Neural cell (in vitro differentiated cells): ENCODE measurements around the gene RAP1B. TPM values are rescaled to one million over a fixed set of nuclear protein-coding genes. Genes with fewer than 3 reads are reported as not detected.

Experiments used
- H2AFZ ChIP-seq: fragments of 200-600, 300-800 bp; sonication (generic), shearing (Covaris generic); 2 replicates; pipeline ENCODE4 v1.6.0; 2014; ENCODE audit warnings: low read depth, mild to moderate bottlenecking, antibody characterized with exemption, low read length, moderate library complexity
- H3F3A ChIP-seq: fragments of 200-600 bp; shearing (Covaris generic); 2 replicates; pipeline ENCODE4 v1.6.1; 2016; ENCODE audit warnings: mild to moderate bottlenecking, moderate library complexity, mixed read lengths, antibody characterized with exemption, low read length; ENCODE audit not compliant: insufficient read depth, poor library complexity, severe bottlenecking
- H3K27ac ChIP-seq: fragments of 200-600, 300-800 bp; sonication (generic), shearing (Covaris generic); 2 replicates; pipeline ENCODE4 v1.5.1; 2014; ENCODE audit warnings: mild to moderate bottlenecking, low read length, moderate library complexity
- H3K27me3 ChIP-seq: fragments of 300-800, 200-600 bp; sonication (generic), shearing (Covaris generic); 2 replicates; pipeline ENCODE4 v1.6.0; 2014; ENCODE audit warnings: mild to moderate bottlenecking, low read depth, low read length, moderate library complexity; ENCODE audit not compliant: insufficient read depth
- H3K36me3 ChIP-seq: fragments of 300-800, 200-600 bp; sonication (generic), shearing (Covaris generic); 2 replicates; pipeline ENCODE4 v1.5.1; 2014; ENCODE audit warnings: mild to moderate bottlenecking, antibody characterized with exemption, low read length, moderate library complexity; ENCODE audit not compliant: insufficient read depth
- H3K4me2 ChIP-seq: fragments of 300-800, 200-600 bp; sonication (generic), shearing (Covaris generic); 2 replicates; pipeline ENCODE4 v1.6.0; 2014; ENCODE audit warnings: mild to moderate bottlenecking, low read length
- H3K4me3 ChIP-seq: fragments of 300-800, 200-600 bp; sonication (generic), shearing (Covaris generic); 2 replicates; pipeline ENCODE4 v1.5.1; 2014; ENCODE audit warnings: mild to moderate bottlenecking, low read length, moderate library complexity
- H3K79me2 ChIP-seq: fragments of 200-600 bp; shearing (Covaris generic); replicated peaks from 2 replicates; pipeline ENCODE4 v1.6.0; 2014; ENCODE audit warnings: mild to moderate bottlenecking, low read length, moderate library complexity; ENCODE audit not compliant: insufficient read depth
- H3K9ac ChIP-seq: fragments of 300-800, 200-600 bp; sonication (generic), shearing (Covaris generic); 2 replicates; pipeline ENCODE4 v1.6.1; 2016; ENCODE audit warnings: mild to moderate bottlenecking, low read length, mixed read lengths
- H3K9me2 ChIP-seq: fragments of 200-600 bp; shearing (Covaris generic); 2 replicates; pipeline ENCODE4 v1.6.1; 2016; ENCODE audit warnings: mild to moderate bottlenecking, low read length, mixed read lengths; ENCODE audit not compliant: insufficient read depth
- H3K9me3 ChIP-seq: fragments of 200-600, 300-800 bp; sonication (generic), shearing (Covaris generic); 2 replicates; pipeline ENCODE4 v1.6.1; 2016; ENCODE audit warnings: mild to moderate bottlenecking, mixed run types, low read length, moderate library complexity, mixed read lengths
- H4K20me1 ChIP-seq: fragments of 200-600 bp; shearing (Covaris generic); 2 replicates; pipeline ENCODE4 v1.6.1; 2016; ENCODE audit warnings: mild to moderate bottlenecking, mixed run types; ENCODE audit not compliant: insufficient read depth
- EP300 ChIP-seq: fragments of 450-650 bp; conservative IDR thresholded peaks from 2 replicates; pipeline ENCODE4 v1.6.1; 2014; ENCODE audit warnings: antibody characterized with exemption, mild to moderate bottlenecking, moderate library complexity; ENCODE audit not compliant: poor library complexity, severe bottlenecking
- EZH2 ChIP-seq: fragments of 200-600, 300-800 bp; shearing (Covaris generic), sonication (generic); IDR thresholded peaks from 2 replicates; pipeline ENCODE4 v1.6.1; 2014; ENCODE audit warnings: antibody characterized with exemption, low read length, borderline replicate concordance, mild to moderate bottlenecking; ENCODE audit not compliant: insufficient read depth, poor library complexity, severe bottlenecking
- MXI1 ChIP-seq: fragments of 450-650 bp; conservative IDR thresholded peaks from 2 replicates; pipeline ENCODE4 v1.6.1; 2014; ENCODE audit warnings: antibody characterized with exemption, mild to moderate bottlenecking; ENCODE audit not compliant: poor library complexity, severe bottlenecking
- POLR2AphosphoS5 ChIP-seq: IDR thresholded peaks from 2 replicates; pipeline ENCODE4 v1.6.1; 2012
- RAD21 ChIP-seq: fragments of 450-650 bp; conservative IDR thresholded peaks from 2 replicates; pipeline ENCODE4 v1.6.1; 2014; ENCODE audit warnings: antibody characterized with exemption, mild to moderate bottlenecking, moderate library complexity
- SMC3 ChIP-seq: fragments of 450-650 bp; conservative IDR thresholded peaks from 2 replicates; pipeline ENCODE4 v1.6.1; 2014; ENCODE audit warnings: antibody characterized with exemption, mild to moderate bottlenecking, moderate library complexity; ENCODE audit not compliant: poor library complexity
- TAF1 ChIP-seq: IDR thresholded peaks from 2 replicates; pipeline ENCODE4 v1.6.1; 2012; ENCODE audit warnings: low read depth
- polyA plus RNA-seq: library from polyadenylated mRNA; depleted of rRNA; stranded (reverse); fragments of >200 nt; gene quantifications from 2 replicates; pipeline ENCODE4 v1.2.3, GENCODE V29; 2014
- TF ChIP-seq, protein P1 (sequence below): fragments of 450-650 bp; IDR thresholded peaks from 2 replicates; pipeline ENCODE4 v1.5.1; 2014; ENCODE audit warnings: antibody characterized with exemption, mild to moderate bottlenecking, moderate library complexity; ENCODE audit not compliant: poor library complexity, severe bottlenecking
- TF ChIP-seq, protein P2 (sequence below): IDR thresholded peaks from 2 replicates; pipeline ENCODE4 v1.6.1; 2012; ENCODE audit warnings: borderline replicate concordance

Gene RAP1B
- polyA plus RNA-seq, 1 donor from 2014 or later: 209 TPM

DNA sequence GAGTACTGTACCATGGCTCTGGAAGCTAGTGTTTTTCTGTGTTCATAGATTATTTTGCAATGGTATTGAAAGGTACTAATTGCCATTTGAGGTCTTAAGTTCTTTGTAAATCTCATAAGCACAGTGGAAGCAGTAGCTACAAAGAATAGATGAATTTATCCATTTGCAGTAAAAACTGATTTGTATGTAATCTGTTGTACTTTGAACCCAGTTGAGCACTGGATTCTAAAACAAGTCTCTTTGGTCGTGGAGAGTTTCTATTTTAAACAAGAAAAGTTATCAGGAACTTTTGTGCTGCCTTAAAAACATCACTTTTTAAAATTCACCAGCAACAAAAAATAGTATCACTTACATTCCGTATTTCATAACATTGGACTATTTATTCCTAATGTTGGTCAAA lies 4.1 kb downstream of the RAP1B start:
- H3K27me3 ChIP-seq: no peaks in the 10 kb centered on the region
- TF ChIP-seq SMC3: no peak
- no peak for TF ChIP-seq TAF1
- TF ChIP-seq MXI1: no peak
- no peak for TF ChIP-seq RAD21
- TF ChIP-seq EP300: no peak
- TF ChIP-seq, protein P1, sequence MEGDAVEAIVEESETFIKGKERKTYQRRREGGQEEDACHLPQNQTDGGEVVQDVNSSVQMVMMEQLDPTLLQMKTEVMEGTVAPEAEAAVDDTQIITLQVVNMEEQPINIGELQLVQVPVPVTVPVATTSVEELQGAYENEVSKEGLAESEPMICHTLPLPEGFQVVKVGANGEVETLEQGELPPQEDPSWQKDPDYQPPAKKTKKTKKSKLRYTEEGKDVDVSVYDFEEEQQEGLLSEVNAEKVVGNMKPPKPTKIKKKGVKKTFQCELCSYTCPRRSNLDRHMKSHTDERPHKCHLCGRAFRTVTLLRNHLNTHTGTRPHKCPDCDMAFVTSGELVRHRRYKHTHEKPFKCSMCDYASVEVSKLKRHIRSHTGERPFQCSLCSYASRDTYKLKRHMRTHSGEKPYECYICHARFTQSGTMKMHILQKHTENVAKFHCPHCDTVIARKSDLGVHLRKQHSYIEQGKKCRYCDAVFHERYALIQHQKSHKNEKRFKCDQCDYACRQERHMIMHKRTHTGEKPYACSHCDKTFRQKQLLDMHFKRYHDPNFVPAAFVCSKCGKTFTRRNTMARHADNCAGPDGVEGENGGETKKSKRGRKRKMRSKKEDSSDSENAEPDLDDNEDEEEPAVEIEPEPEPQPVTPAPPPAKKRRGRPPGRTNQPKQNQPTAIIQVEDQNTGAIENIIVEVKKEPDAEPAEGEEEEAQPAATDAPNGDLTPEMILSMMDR: no peak
- TF ChIP-seq POLR2AphosphoS5: no peak
- TF ChIP-seq, protein P2, sequence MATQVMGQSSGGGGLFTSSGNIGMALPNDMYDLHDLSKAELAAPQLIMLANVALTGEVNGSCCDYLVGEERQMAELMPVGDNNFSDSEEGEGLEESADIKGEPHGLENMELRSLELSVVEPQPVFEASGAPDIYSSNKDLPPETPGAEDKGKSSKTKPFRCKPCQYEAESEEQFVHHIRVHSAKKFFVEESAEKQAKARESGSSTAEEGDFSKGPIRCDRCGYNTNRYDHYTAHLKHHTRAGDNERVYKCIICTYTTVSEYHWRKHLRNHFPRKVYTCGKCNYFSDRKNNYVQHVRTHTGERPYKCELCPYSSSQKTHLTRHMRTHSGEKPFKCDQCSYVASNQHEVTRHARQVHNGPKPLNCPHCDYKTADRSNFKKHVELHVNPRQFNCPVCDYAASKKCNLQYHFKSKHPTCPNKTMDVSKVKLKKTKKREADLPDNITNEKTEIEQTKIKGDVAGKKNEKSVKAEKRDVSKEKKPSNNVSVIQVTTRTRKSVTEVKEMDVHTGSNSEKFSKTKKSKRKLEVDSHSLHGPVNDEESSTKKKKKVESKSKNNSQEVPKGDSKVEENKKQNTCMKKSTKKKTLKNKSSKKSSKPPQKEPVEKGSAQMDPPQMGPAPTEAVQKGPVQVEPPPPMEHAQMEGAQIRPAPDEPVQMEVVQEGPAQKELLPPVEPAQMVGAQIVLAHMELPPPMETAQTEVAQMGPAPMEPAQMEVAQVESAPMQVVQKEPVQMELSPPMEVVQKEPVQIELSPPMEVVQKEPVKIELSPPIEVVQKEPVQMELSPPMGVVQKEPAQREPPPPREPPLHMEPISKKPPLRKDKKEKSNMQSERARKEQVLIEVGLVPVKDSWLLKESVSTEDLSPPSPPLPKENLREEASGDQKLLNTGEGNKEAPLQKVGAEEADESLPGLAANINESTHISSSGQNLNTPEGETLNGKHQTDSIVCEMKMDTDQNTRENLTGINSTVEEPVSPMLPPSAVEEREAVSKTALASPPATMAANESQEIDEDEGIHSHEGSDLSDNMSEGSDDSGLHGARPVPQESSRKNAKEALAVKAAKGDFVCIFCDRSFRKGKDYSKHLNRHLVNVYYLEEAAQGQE: no peak
- no peak for TF ChIP-seq EZH2
- peaks cover 4% of the 10 kb centered on the region for H3K36me3 ChIP-seq
- H3K9me2 ChIP-seq: no peaks in the 10 kb centered on the region
- no peak overlapping the region for H2AFZ ChIP-seq
- peaks cover 81% of the 10 kb centered on the region for H3K79me2 ChIP-seq
- no peaks in the 10 kb centered on the region for H3F3A ChIP-seq
- no peak overlapping the region for H3K9ac ChIP-seq
- no peaks in the 10 kb centered on the region for H3K9me3 ChIP-seq
- no peak overlapping the region for H3K4me3 ChIP-seq
- no peak overlapping the region for H3K27ac ChIP-seq
- no peak overlapping the region for H3K4me2 ChIP-seq
- no peaks in the 10 kb centered on the region for H4K20me1 ChIP-seq

DNA sequence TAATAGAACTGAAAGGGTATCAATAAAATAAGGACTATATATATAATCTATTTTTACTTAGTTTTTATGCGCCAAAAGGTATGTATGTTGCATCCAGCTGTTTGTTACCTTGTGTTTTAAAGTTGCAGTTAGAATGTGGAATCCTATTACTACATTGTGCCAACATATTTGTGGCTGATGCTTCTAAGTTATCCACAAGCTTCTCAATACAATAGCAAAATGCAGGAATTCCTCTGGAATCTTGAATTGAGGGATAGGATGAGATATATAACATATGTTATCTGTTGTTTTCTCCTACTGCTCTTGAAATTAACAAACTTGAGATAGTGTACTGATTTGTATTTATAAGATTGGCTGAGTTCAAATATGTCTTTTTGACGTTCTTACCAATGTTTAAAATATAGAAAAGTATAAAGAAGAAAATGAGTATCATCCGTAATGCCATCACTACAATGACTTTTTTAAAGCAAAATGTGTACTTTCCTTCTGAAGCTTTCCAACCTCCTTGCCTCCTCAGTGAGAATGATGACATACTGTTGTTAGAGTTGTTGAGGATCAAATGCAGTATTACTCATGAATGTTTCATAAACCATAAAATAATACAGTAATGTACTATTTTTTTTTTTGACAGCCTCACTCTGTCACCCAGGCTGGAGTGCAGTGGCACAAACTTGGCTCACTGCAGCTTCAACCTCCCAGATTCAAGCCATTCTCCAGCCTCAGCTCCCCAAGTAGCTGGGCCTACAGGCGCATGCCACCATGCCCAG lies 6.6 kb downstream of the RAP1B start:
- H3K27me3 ChIP-seq: no peaks in the 10 kb centered on the region
- no peak overlapping the region for H3K9ac ChIP-seq
- no peaks in the 10 kb centered on the region for H3K9me2 ChIP-seq
- no peak overlapping the region for H3K27ac ChIP-seq
- H4K20me1 ChIP-seq: no peaks in the 10 kb centered on the region
- H3K4me3 ChIP-seq: no peak overlapping the region
- H3K36me3 ChIP-seq: peaks cover 4% of the 10 kb centered on the region
- H3F3A ChIP-seq: no peaks in the 10 kb centered on the region
- H3K79me2 ChIP-seq: peaks cover 96% of the 10 kb centered on the region
- no peak overlapping the region for H3K4me2 ChIP-seq
- TF ChIP-seq TAF1 (no peak), SMC3 (no peak), RAD21 (no peak), EP300 (no peak), EZH2 (no peak), MXI1 (no peak), POLR2AphosphoS5 (no peak)
- TF ChIP-seq, protein P1: no peak
- TF ChIP-seq, protein P2: no peak
- H2AFZ ChIP-seq: no peak overlapping the region
- H3K9me3 ChIP-seq: no peaks in the 10 kb centered on the region
